Measurements from ENCODE around the gene ATP5F1C.
"Not testable (repeated sequence)": the region's sequence is repeated elsewhere in the genome, so short reads cannot be mapped to it uniquely, and the experiment has no call there.

ATP5F1C gene

GRCh38 chr10:7787857-7788638 lies at the start of gene ATP5F1C, which contains the start of gene KIN:
ATP5F1C (plus strand) TSS chr10:7788177; CDS start chr10:7788208, 31 bp downstream.
KIN (minus strand) TSS chr10:7787993; CDS start chr10:7787933, 60 bp downstream.
- no peaks in the 10 kb centered on the region for H3K27me3 Mint-ChIP-seq
- peaks cover 20 to 37% of the 10 kb centered on the region in 2 donors for H3K4me1 Mint-ChIP-seq
- peak within 1 kb of the TSS; percentile 51 for H3K27ac Mint-ChIP-seq
- DNase-seq (peak; percentile 97), ATAC-seq (replicated peaks) (peak; percentile 95 to 96)
- no peaks in the 10 kb centered on the region for H3K9me3 Mint-ChIP-seq
- H3K4me3 Mint-ChIP-seq, result no peak within 1 kb of the TSS
- H3K36me3 Mint-ChIP-seq, result peaks cover 13 to 24% of the 10 kb centered on the region in 2 donors

- no peak overlapping the region for H3K4me3 Mint-ChIP-seq
- H3K36me3 Mint-ChIP-seq, result no peaks in the 10 kb centered on the region
- no peaks in the 10 kb centered on the region for H3K27me3 Mint-ChIP-seq
- DNase-seq (no peak), ATAC-seq (replicated peaks) (no peak)
- H3K9me3 Mint-ChIP-seq, result no peaks in the 10 kb centered on the region
- H3K4me1 Mint-ChIP-seq, result no peaks in the 10 kb centered on the region
- H3K27ac Mint-ChIP-seq, result no peak overlapping the region
Measured at GRCh38 chr10:7738536-7739407, 49.2 kb upstream of the ATP5F1C start.

GRCh38 chr10:7744307-7744706 lies 43.7 kb upstream of the ATP5F1C start:
- DNase-seq, result no peak
- Mint-ChIP-seq H3K36me3 (peaks cover 0 to 4% of the 10 kb centered on the region in 2 donors), H3K4me1 (no peaks in the 10 kb centered on the region), H3K27ac (no peak overlapping the region), H3K27me3 (no peaks in the 10 kb centered on the region), H3K4me3 (no peak overlapping the region), H3K9me3 (no peaks in the 10 kb centered on the region)
- ATAC-seq (replicated peaks), result no peak

GRCh38 chr10:7748637-7749036 lies 39.3 kb upstream of the ATP5F1C start:
- H3K27ac Mint-ChIP-seq; H3K27me3 Mint-ChIP-seq; ATAC-seq (replicated peaks): not testable (repeated sequence)

GRCh38 chr10:7750222-7750621 lies 37.8 kb upstream of the ATP5F1C start:
- no peak for ATAC-seq (replicated peaks)
- no peak for DNase-seq
- Mint-ChIP-seq H3K27ac (no peak overlapping the region), H3K36me3 (peaks cover 25 to 37% of the 10 kb centered on the region in 2 donors), H3K4me1 (no peaks in the 10 kb centered on the region), H3K27me3 (no peaks in the 10 kb centered on the region), H3K4me3 (no peak overlapping the region), H3K9me3 (no peaks in the 10 kb centered on the region)

More at GRCh38 chr10:7748637-7749036, 39.3 kb upstream of the ATP5F1C start:
- not testable (repeated sequence) for H3K9me3 Mint-ChIP-seq, H3K4me1 Mint-ChIP-seq, H3K4me3 Mint-ChIP-seq, DNase-seq
- H3K36me3 Mint-ChIP-seq, result peaks cover 12 to 31% of the 10 kb centered on the region in 2 donors

GRCh38 chr10:7752251-7752650 lies 35.7 kb upstream of the ATP5F1C start:
- DNase-seq, result no peak
- Mint-ChIP-seq H3K9me3 (no peaks in the 10 kb centered on the region), H3K4me1 (no peaks in the 10 kb centered on the region), H3K4me3 (no peak overlapping the region), H3K27ac (no peak overlapping the region), H3K27me3 (no peaks in the 10 kb centered on the region), H3K36me3 (peaks cover 31 to 42% of the 10 kb centered on the region in 2 donors)
- no peak for ATAC-seq (replicated peaks)

- Mint-ChIP-seq H3K4me3 (no peak overlapping the region), H3K27me3 (no peaks in the 10 kb centered on the region), H3K4me1 (no peaks in the 10 kb centered on the region), H3K27ac (no peak overlapping the region), H3K9me3 (no peaks in the 10 kb centered on the region), H3K36me3 (peaks cover 40 to 49% of the 10 kb centered on the region in 2 donors)
- DNase-seq (no peak), ATAC-seq (replicated peaks) (no peak)
Measured at GRCh38 chr10:7755103-7755502, 32.9 kb upstream of the ATP5F1C start.

- H3K27ac Mint-ChIP-seq, result no peak overlapping the region
- H3K36me3 Mint-ChIP-seq, result peaks cover 38 to 52% of the 10 kb centered on the region in 2 donors
- H3K9me3 Mint-ChIP-seq, result no peaks in the 10 kb centered on the region
- H3K4me1 Mint-ChIP-seq, result no peaks in the 10 kb centered on the region
- H3K27me3 Mint-ChIP-seq, result no peaks in the 10 kb centered on the region
- DNase-seq (no peak), ATAC-seq (replicated peaks) (peak; percentile 47 to 55)
- H3K4me3 Mint-ChIP-seq, result no peak overlapping the region
Measured at GRCh38 chr10:7756360-7756992, 31.5 kb upstream of the ATP5F1C start.

GRCh38 chr10:7763929-7764328 lies 24.0 kb upstream of the ATP5F1C start:
- peaks cover 25 to 49% of the 10 kb centered on the region in 2 donors for H3K36me3 Mint-ChIP-seq
- H3K4me3 Mint-ChIP-seq, result no peak overlapping the region
- H3K27ac Mint-ChIP-seq, result no peak overlapping the region
- no peaks in the 10 kb centered on the region for H3K27me3 Mint-ChIP-seq
- no peak for DNase-seq
- H3K4me1 Mint-ChIP-seq, result no peaks in the 10 kb centered on the region
- H3K9me3 Mint-ChIP-seq, result no peaks in the 10 kb centered on the region
- no peak for ATAC-seq (replicated peaks)

- Mint-ChIP-seq H3K27me3 (no peaks in the 10 kb centered on the region), H3K4me3 (no peak overlapping the region), H3K27ac (no peak overlapping the region), H3K4me1 (no peaks in the 10 kb centered on the region), H3K9me3 (no peaks in the 10 kb centered on the region), H3K36me3 (peaks cover 34 to 48% of the 10 kb centered on the region in 2 donors)
- ATAC-seq (replicated peaks), result no peak
- no peak for DNase-seq
Measured at GRCh38 chr10:7766241-7766640, 21.7 kb upstream of the ATP5F1C start.

GRCh38 chr10:7767209-7767608 lies 20.8 kb upstream of the ATP5F1C start:
- Mint-ChIP-seq H3K4me3 (no peak overlapping the region), H3K9me3 (no peaks in the 10 kb centered on the region), H3K4me1 (no peaks in the 10 kb centered on the region), H3K36me3 (peaks cover 35 to 54% of the 10 kb centered on the region in 2 donors), H3K27ac (no peak overlapping the region), H3K27me3 (no peaks in the 10 kb centered on the region)
- no peak for ATAC-seq (replicated peaks)
- DNase-seq, result no peak

- no peak overlapping the region for H3K4me3 Mint-ChIP-seq
- no peaks in the 10 kb centered on the region for H3K4me1 Mint-ChIP-seq
- H3K27ac Mint-ChIP-seq, result no peak overlapping the region
- DNase-seq (no peak), ATAC-seq (replicated peaks) (no peak)
- peaks cover 37 to 55% of the 10 kb centered on the region in 2 donors for H3K36me3 Mint-ChIP-seq
- H3K9me3 Mint-ChIP-seq, result no peaks in the 10 kb centered on the region
- H3K27me3 Mint-ChIP-seq, result no peaks in the 10 kb centered on the region
Measured at GRCh38 chr10:7768417-7768816, 19.6 kb upstream of the ATP5F1C start.

- no peak overlapping the region for H3K4me3 Mint-ChIP-seq
- DNase-seq, result no peak
Measured at GRCh38 chr10:7773845-7774801, 13.9 kb upstream of the ATP5F1C start.

More at GRCh38 chr10:7773845-7774801, 13.9 kb upstream of the ATP5F1C start:
- peaks cover 4 to 9% of the 10 kb centered on the region in 2 donors for H3K4me1 Mint-ChIP-seq
- no peak overlapping the region for H3K27ac Mint-ChIP-seq
- no peaks in the 10 kb centered on the region for H3K9me3 Mint-ChIP-seq
- peaks cover 54 to 56% of the 10 kb centered on the region in 2 donors for H3K36me3 Mint-ChIP-seq
- H3K27me3 Mint-ChIP-seq, result no peaks in the 10 kb centered on the region
- ATAC-seq (replicated peaks), result no peak

Data from stimulated activated naive B cell treated with anti-CD40 and anti-IgM and Interleukin-4, amounts not matched to agents 10 μg/mL and 1 μg/mL and 100 μg/mL, for 72 hours (primary cell).